GM19438 (cell line): ENCODE measurements around the gene PDE1A.

Experiments
- ATAC-seq: cut with Tn5 transposase; IDR thresholded peaks from one replicate; pipeline ENCODE4 v1.9.1; 2021; ENCODE audit warnings: low read depth; ENCODE audit not compliant: unreplicated experiment

PDE1A gene

GRCh38 chr2:182148344-182148743 is 278.5 kb downstream of the PDE1A start:
- ATAC-seq = no peak

DNA sequence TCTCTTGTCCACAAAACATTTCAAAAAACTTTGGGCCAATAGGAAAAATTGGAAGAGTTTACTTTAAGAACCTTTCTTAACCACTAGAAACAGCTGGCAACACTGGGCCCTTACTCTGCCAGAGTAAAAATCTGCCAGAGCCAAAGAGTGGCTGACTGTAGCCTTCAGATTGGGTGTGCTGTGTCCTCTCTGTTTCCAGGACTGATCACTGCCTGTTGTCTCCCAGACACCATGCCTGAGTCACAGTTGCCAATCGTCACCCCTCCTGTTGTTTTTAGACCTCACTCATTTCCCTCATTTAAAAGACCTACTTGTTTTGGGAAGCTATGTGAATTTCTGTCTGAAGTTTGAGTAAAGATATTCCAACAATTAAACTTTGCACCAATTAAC is 282.1 kb downstream of the PDE1A start:
- no peak for ATAC-seq

DNA sequence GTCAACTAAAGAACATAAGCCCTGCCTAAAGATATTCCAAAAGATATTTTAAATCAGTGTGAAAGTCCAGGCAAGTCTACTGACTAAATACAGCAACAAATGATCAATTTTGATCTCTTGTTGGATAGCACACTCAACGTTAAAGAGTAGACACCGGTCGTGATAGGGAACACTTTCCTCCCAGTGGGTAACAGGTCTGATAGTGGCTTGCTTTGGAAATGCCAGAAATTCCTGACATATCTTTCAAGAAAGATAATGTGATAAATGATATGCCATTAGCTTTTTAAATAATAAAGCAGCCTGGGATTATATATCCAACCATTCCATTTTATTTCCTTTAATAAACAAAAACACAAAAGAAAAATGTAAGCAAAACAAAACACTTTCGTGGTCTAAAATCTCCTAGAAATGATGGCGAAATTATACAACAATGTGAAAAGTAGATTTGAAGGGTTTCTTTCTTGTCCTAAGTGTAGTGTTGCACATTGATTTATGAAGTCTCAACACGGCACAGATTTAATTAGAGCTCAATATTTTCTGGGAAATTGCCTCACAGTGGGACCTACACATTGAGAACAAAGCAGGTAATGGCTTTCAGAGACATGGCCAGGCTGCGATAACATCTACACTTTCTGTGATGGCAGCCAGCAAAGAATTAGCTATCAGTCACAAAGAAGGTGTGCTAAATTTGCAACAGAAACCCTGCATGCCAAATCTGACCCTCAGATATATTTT is 282.6 kb downstream of the PDE1A start:
- ATAC-seq = no peak

GRCh38 chr2:182142062-182142461 is 284.8 kb downstream of the PDE1A start:
- ATAC-seq = no peak

- no peak for ATAC-seq
Observed at GRCh38 chr2:182134201-182134600, 292.6 kb downstream of the PDE1A start.

GRCh38 chr2:182133195-182133891 is 293.5 kb downstream of the PDE1A start:
- no peak for ATAC-seq

GRCh38 chr2:182132605-182133004 is 294.2 kb downstream of the PDE1A start:
- no peak for ATAC-seq

- ATAC-seq = no peak
Observed at GRCh38 chr2:182128821-182129707, 297.8 kb downstream of the PDE1A start.

- ATAC-seq = no peak
Observed at GRCh38 chr2:182117196-182117595, 309.6 kb downstream of the PDE1A start.

DNA sequence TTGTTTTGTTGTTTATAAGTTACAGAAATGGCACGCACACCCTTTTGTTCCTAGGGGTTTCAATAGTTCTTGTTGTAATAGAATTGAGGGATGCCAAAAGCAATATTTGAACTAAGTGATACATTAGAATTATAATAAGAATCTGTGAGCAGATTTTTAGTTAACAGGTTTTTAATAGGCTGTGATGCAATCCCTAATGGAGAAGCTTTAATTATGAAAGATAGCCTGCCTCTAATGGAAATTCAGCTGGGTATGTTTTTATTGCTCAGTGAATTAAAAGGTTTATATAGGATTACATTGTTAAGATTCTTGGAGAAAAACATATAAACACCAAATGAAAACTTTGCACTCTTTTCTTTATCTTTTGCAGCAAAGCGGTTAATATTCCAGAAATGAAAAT is 310.1 kb downstream of the PDE1A start:
- no peak for ATAC-seq

GRCh38 chr2:182115258-182115657 is 311.6 kb downstream of the PDE1A start:
- ATAC-seq = no peak

DNA sequence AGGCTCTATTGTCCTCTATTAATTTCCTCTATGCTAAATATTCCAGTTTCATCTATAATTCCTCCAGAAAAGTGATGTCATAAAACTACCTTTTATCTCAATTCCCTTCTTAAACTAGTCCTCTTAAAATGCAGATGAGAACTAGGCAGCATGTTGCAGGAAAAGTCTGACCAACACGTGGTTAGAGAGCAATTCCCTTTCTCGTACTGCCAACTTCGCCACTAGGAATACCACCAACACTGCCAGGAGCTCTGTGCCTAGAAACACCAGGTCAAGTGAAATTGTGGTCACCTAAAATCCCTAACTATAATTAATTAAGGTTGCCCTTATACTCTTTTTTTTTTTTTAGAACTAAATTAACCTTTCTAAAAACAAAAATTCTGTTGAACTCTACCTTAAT is 313.5 kb downstream of the PDE1A start:
- no peak for ATAC-seq

DNA sequence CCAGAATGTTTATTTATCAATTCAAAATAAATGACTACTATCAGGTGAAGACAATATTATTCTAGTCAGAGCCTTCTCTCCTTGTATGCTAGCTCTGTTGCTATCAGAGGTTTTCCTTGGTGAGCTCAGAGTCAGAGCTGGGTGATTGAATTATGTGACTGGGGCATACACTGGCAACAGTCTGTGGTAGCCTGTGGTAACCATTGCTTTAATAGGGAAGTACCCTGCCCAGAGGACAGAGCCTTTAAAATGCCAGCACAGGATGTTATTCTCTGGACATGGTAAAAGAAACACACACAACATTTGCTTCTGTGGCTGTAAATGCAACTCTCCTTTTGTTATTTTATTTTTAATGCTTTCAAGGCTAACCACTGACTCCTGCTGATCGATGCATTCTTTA is 316.5 kb downstream of the PDE1A start:
- ATAC-seq = no peak

DNA sequence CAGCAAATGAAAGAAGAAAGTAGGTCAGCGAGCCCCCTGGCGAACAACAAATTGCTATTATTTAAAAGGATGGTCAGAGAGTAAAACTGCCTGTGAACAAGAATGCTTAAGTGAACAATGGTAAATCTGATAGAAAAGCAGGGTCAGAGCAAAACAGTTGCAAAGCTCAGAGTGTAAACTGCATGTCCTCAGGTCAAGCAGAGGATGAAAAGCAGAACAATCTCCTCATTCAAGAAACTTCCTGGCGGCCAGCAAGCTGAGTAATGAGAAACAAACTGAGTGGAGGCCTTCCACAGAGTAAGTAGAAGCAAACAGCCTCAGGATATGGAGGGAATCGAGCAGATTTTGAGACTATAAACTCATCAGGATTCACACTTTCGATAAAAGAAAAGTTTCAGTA is 323.3 kb downstream of the PDE1A start:
- no peak for ATAC-seq

DNA sequence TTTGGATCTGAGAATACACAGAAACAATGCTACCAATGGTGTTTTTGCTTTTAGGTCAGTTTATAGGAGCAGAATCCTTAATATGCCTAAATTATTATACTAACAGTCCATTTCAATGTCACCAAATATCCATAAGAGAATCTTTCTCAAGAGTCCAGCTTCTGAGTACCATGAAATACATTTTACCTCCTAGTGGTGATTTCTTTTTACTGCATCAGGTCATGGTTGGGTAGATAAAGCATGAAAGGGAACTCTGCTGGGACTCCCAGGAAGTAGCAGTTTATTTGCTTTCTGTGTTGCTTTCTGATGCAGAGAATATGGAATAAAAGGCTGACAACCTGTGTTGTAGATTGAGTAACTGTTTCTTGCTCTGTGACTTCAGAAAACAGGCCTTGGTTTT is 325.6 kb downstream of the PDE1A start:
- no peak for ATAC-seq

GRCh38 chr2:182098648-182099047 is 328.2 kb downstream of the PDE1A start:
- ATAC-seq = no peak

DNA sequence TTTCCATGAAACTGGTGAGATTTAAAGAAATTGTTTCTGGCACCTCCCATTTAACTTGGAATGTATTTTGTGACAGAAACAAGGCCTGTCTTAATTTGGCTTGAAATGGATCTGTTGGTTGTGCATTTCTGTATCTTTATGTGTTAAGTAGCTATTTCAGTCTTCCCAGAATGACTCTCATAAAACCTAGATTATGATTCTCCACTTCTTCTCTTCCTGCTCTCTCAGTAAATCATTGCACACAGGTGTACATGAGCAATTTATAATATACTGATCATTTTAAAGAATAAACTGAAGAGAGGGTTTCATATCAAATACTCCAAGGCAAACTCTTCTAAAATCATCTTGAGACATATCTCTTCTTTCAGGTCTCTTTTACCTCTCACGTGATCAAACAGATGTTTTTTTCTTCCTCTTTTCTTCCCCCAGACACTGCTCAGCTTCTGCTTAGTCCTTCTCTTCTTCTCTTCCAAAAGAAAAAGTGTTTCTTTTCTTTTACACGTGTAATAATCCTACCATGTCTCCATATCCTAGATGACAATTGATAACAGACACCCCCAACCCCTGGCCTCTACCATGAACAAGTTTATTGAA is 329.2 kb downstream of the PDE1A start:
- ATAC-seq = no peak

GRCh38 chr2:182090486-182090885 is 336.4 kb downstream of the PDE1A start:
- no peak for ATAC-seq
